A549 (cell line): Measurements from ENCODE around the gene SRM. TPM values are rescaled to one million over a fixed set of nuclear protein-coding genes. Genes with fewer than 3 reads are reported as not detected.

Experiments
- ATAC-seq, 2 experiments: fragments of 200-7000 bp in 1 of 2; fragments of >200 bp in 1 of 2; cut with Nextera tagmentation in 1 of 2; cut with Tn5 transposase in 1 of 2; 3 replicates each; pipeline versions ENCODE4 v1.8.0 to v1.9.1; 2018 to 2020; ENCODE audit warnings: mild to moderate bottlenecking in 1 of 2, moderate library complexity in 1 of 2
- CTCF ChIA-PET: fragments of 300-600 bp; sonication (Branson Sonifier 250); formaldehyde crosslinking; extraction: SDS; loops from one replicate; lab custom pipeline; 2021; ENCODE audit warnings: antibody characterized with exemption, inconsistent platforms; lab: Yijun Ruan, JAX
- POLR2A ChIA-PET: fragments of 350-600 bp; formaldehyde crosslinking; extraction: SDS; loops from one replicate; lab custom pipeline; 2021; ENCODE audit warnings: antibody characterized with exemption, inconsistent platforms; lab: Yijun Ruan, JAX
- DNase-seq, 2 experiments: peaks; one replicate each; pipeline versions ENCODE4 v3.0.0 to v3.0.0-alpha.2; 2011 to 2016; ENCODE audit warnings: low read depth in 1 of 2, low spot score in 1 of 2
- FAIRE-seq: peaks from 2 replicates; lab custom pipeline; 2011; peaks lifted over from hg19 to GRCh38; lab: Jason Lieb, UNC
- H3K27ac ChIP-seq, 2 experiments: fragments of >200 bp; sonication (Bioruptor Twin); formaldehyde crosslinking; 3 replicates each; pipeline ENCODE4 v1.5.1; 2016 to 2017
- H3K4me1 ChIP-seq: fragments of >200 bp; sonication (Bioruptor Twin); formaldehyde crosslinking; 3 replicates; pipeline ENCODE4 v1.6.1; 2016
- H3K4me2 ChIP-seq: fragments of >200 bp; sonication (Bioruptor Twin); formaldehyde crosslinking; 3 replicates; pipeline ENCODE4 v1.6.1; 2016
- H3K4me3 ChIP-seq: fragments of >200 bp; sonication (Bioruptor Twin); formaldehyde crosslinking; 3 replicates; pipeline ENCODE4 v1.5.1; 2016
- H3K9me3 ChIP-seq: fragments of >200 bp; sonication (Bioruptor Twin); formaldehyde crosslinking; 3 replicates; pipeline ENCODE4 v1.6.1; 2016
- BHLHE40 ChIP-seq: IDR thresholded peaks from 2 replicates; pipeline ENCODE4 v1.6.1; 2012; ENCODE audit warnings: low read depth, low read length, inconsistent platforms
- CHD2 ChIP-seq: fragments of 150-350 bp; IDR thresholded peaks from 2 replicates; pipeline ENCODE4 v1.6.1; 2014; ENCODE audit warnings: low read length; ENCODE audit not compliant: partially characterized antibody
- E2F6 ChIP-seq: IDR thresholded peaks from 2 replicates; pipeline ENCODE4 v1.6.1; 2012; ENCODE audit warnings: low read depth, borderline replicate concordance
- EP300 ChIP-seq, 2 experiments: fragments of >200 bp; sonication (Bioruptor Twin); formaldehyde crosslinking; IDR thresholded peaks; 2 replicates in 1 of 2; 3 replicates in 1 of 2; pipeline ENCODE4 v1.6.1; 2016 to 2017
- ESRRA ChIP-seq: fragments of 150-350 bp; IDR thresholded peaks from 2 replicates; pipeline ENCODE4 v1.6.1; 2014; ENCODE audit warnings: mild to moderate bottlenecking, low read length, borderline replicate concordance
- FOSL2 ChIP-seq, 2 experiments: fragments of 450-650 bp in 1 of 2; fragments of >200 bp in 1 of 2; sonication (Bioruptor Twin) in 1 of 2; formaldehyde crosslinking; IDR thresholded peaks; 2 replicates each; pipeline versions ENCODE4 v1.5.0 to v1.6.1; 2016 to 2020; ENCODE audit warnings: mild to moderate bottlenecking in 1 of 2, moderate library complexity in 1 of 2
- KDM1A ChIP-seq: fragments of 200-600 bp; sonication (generic); IDR thresholded peaks from 2 replicates; pipeline ENCODE4 v1.6.1; 2016; ENCODE audit warnings: low read depth, mild to moderate bottlenecking
- NR3C1 ChIP-seq: fragments of >200 bp; sonication (Bioruptor Twin); formaldehyde crosslinking; IDR thresholded peaks from 3 replicates; pipeline ENCODE4 v1.6.1; 2017
- REST ChIP-seq: fragments of 200-600 bp; sonication (generic); IDR thresholded peaks from 2 replicates; pipeline ENCODE4 v1.6.1; 2016; ENCODE audit warnings: antibody characterized with exemption, mild to moderate bottlenecking, moderate library complexity
- SREBF2 ChIP-seq: fragments of 450-650 bp; IDR thresholded peaks from 2 replicates; pipeline ENCODE4 v1.6.1; 2014; ENCODE audit warnings: mild to moderate bottlenecking, moderate library complexity
- USF2 ChIP-seq: fragments of 450-650 bp; IDR thresholded peaks from 2 replicates; pipeline ENCODE4 v1.6.1; 2014; ENCODE audit warnings: antibody characterized with exemption
- ZC3H11A ChIP-seq: fragments of 450-650 bp; IDR thresholded peaks from 2 replicates; pipeline ENCODE4 v1.6.1; 2014; ENCODE audit warnings: antibody characterized with exemption, mild to moderate bottlenecking
- ZFP36 ChIP-seq: fragments of 450-650 bp; IDR thresholded peaks from 2 replicates; pipeline ENCODE4 v1.6.1; 2014; ENCODE audit warnings: borderline replicate concordance; ENCODE audit not compliant: partially characterized antibody
- WGBS: methylation state at CpG from one replicate; pipeline ENCODE4 v1.1.6; 2017; ENCODE audit errors: missing lambda C conversion rate; 5-methylcytosine and 5-hydroxymethylcytosine counted together
- polyA plus RNA-seq, 4 experiments: library from polyadenylated mRNA; depleted of rRNA in 3 of 4; stranded (reverse); fragments of >200 nt; fragmentation: RNase III in 1 of 4; extraction: RNeasy Plus Mini Kit Qiagen cat#74134 plus additional on column Dnase treatment in 1 of 4; gene quantifications; 2 replicates in 3 of 4; 3 replicates in 1 of 4; pipeline ENCODE4 v1.2.3, GENCODE V29; 2011 to 2017

SRM gene
- polyA plus RNA-seq, 2 of the 4 experiments (the other 2 are of a cell fraction), result 30.8 to 87.8 TPM

- no peak overlapping the region for H3K4me2 ChIP-seq
- H3K27ac ChIP-seq, result no peak overlapping the region
- no peak for FAIRE-seq
- no peaks in the 10 kb centered on the region for H3K4me1 ChIP-seq
- no peaks in the 10 kb centered on the region for H3K9me3 ChIP-seq
- no peak overlapping the region for H3K4me3 ChIP-seq
- POLR2A ChIA-PET, result no interaction called here
- DNase-seq, result no peak
- no peak for ATAC-seq
- CTCF ChIA-PET, result interaction anchor here (2.1 kb wide), 1 partner anchor 12 kb away, joined by 6 read pairs; no protein-coding TSS in a partner anchor
- TF ChIP-seq BHLHE40, result no peak
- TF ChIP-seq CHD2, result no peak
- no peak for TF ChIP-seq NR3C1
- no peak for TF ChIP-seq ESRRA
- TF ChIP-seq REST, result no peak
- TF ChIP-seq KDM1A, result no peak
- no peak for TF ChIP-seq E2F6
- TF ChIP-seq USF2, result no peak
- TF ChIP-seq ZC3H11A, result no peak
- 92% methylated on average over 1 of the region's 1 CpG for WGBS
Observed at GRCh38 chr1:11025618-11026017, 34.2 kb downstream of the SRM start.

GRCh38 chr1:11024874-11025203 lies 35.0 kb downstream of the SRM start:
- ChIA-PET POLR2A (interaction anchor here (1.5 kb wide), 1 partner anchor 12 kb away, joined by 4 read pairs; the partner anchor contains the start of gene TARDBP), CTCF (interaction anchor here (2.1 kb wide), 1 partner anchor 13 kb away, joined by 6 read pairs; no protein-coding TSS in a partner anchor)
- FAIRE-seq (no peak), ATAC-seq (no peak), DNase-seq (no peak)
- no peak overlapping the region for H3K27ac ChIP-seq
- no peak overlapping the region for H3K4me2 ChIP-seq
- no peaks in the 10 kb centered on the region for H3K4me1 ChIP-seq
- no peak for TF ChIP-seq SREBF2
- no peak for TF ChIP-seq KDM1A
- TF ChIP-seq EP300 (IDR thresholded peaks at IDR 0.05), result no peak
- H3K9me3 ChIP-seq, result no peaks in the 10 kb centered on the region
- WGBS, result 100% methylated on average over 2 of the region's 2 CpGs
- H3K4me3 ChIP-seq, result no peak overlapping the region

GRCh38 chr1:11024154-11024873 lies 35.5 kb downstream of the SRM start:
- FAIRE-seq, result no peak
- Histone ChIP-seq H3K9me3 (no peaks in the 10 kb centered on the region), H3K27ac (no peak overlapping the region), H3K4me1 (no peaks in the 10 kb centered on the region), H3K4me2 (no peak overlapping the region), H3K4me3 (no peak overlapping the region)
- ChIA-PET CTCF (interaction anchor here (2.1 kb wide), 1 partner anchor 13 kb away, joined by 6 read pairs; no protein-coding TSS in a partner anchor), POLR2A (interaction anchor here (1.5 kb wide), 1 partner anchor 12 kb away, joined by 4 read pairs; the partner anchor contains the start of gene TARDBP)
- DNase-seq, result no peak
- no peak for TF ChIP-seq ZFP36
- TF ChIP-seq SREBF2, result no peak
- TF ChIP-seq FOSL2 (IDR thresholded peaks at IDR 0.05), result no peak
- TF ChIP-seq FOSL2 (CRISPR knock-in tag; IDR thresholded peaks at IDR 0.05), result no peak
- no peak for ATAC-seq
- WGBS, result 90% methylated on average over 3 of the region's 3 CpGs
